GM19351 (cell line): Measurements from ENCODE around the gene ARID2.

Experiments
- ATAC-seq: cut with Tn5 transposase; IDR thresholded peaks from one replicate; pipeline ENCODE4 v1.9.1; 2021; ENCODE audit warnings: mild to moderate bottlenecking, moderate library complexity; ENCODE audit not compliant: unreplicated experiment

Gene ARID2

GRCh38 chr12:45850302-45850701 lies 120.8 kb downstream of the ARID2 start:
- ATAC-seq: no peak

- no peak for ATAC-seq
Observed at GRCh38 chr12:45852508-45852907, 123.0 kb downstream of the ARID2 start.

GRCh38 chr12:45853550-45853949 lies 124.0 kb downstream of the ARID2 start:
- ATAC-seq: no peak

GRCh38 chr12:45863332-45863731 lies 133.8 kb downstream of the ARID2 start:
- no peak for ATAC-seq

- ATAC-seq: no peak
Observed at GRCh38 chr12:45866299-45866698, 136.8 kb downstream of the ARID2 start.

- ATAC-seq: no peak
Observed at GRCh38 chr12:45872446-45872845, 142.9 kb downstream of the ARID2 start.

- no peak for ATAC-seq
Observed at GRCh38 chr12:45877069-45877468, 147.6 kb downstream of the ARID2 start.

GRCh38 chr12:45878630-45879255 lies 149.2 kb downstream of the ARID2 start:
- no peak for ATAC-seq

GRCh38 chr12:45879363-45879895 lies 149.9 kb downstream of the ARID2 start:
- no peak for ATAC-seq

- no peak for ATAC-seq
Observed at GRCh38 chr12:45880533-45880932, 151.0 kb downstream of the ARID2 start.

GRCh38 chr12:45883187-45883586 lies 153.7 kb downstream of the ARID2 start:
- no peak for ATAC-seq

GRCh38 chr12:45886685-45887084 lies 157.2 kb downstream of the ARID2 start:
- ATAC-seq: no peak

GRCh38 chr12:45887544-45887943 lies 158.0 kb downstream of the ARID2 start:
- ATAC-seq: no peak

GRCh38 chr12:45890276-45890675 lies 160.8 kb downstream of the ARID2 start:
- ATAC-seq: no peak

GRCh38 chr12:45893240-45893639 lies 163.7 kb downstream of the ARID2 start:
- no peak for ATAC-seq

GRCh38 chr12:45895961-45896360 lies 166.5 kb downstream of the ARID2 start:
- ATAC-seq: no peak

- ATAC-seq: no peak
Observed at GRCh38 chr12:45898094-45898493, 168.6 kb downstream of the ARID2 start.

- ATAC-seq: peak; percentile 91
Observed at GRCh38 chr12:45907955-45908354, 178.4 kb downstream of the ARID2 start.

GRCh38 chr12:45909041-45909713 lies 179.7 kb downstream of the ARID2 start:
- ATAC-seq: no peak

- ATAC-seq: no peak
Observed at GRCh38 chr12:45912774-45913173, 183.3 kb downstream of the ARID2 start.

GRCh38 chr12:45913631-45914030 lies 184.1 kb downstream of the ARID2 start:
- no peak for ATAC-seq

- ATAC-seq: peak; percentile 41
Observed at GRCh38 chr12:45914090-45914489, 184.6 kb downstream of the ARID2 start.
